HL-60 (cell line): ENCODE measurements around the gene TMEM253.

Experiments used
- CTCF ChIP-seq: IDR thresholded peaks from one replicate; pipeline ENCODE4 v1.5.1; 2011; ENCODE audit warnings: low read length, control low read depth, inconsistent platforms; ENCODE audit not compliant: insufficient read depth
- GABPA ChIP-seq: IDR thresholded peaks from 2 replicates; pipeline ENCODE4 v1.6.1; 2012; ENCODE audit warnings: low read depth
- POLR2AphosphoS5 ChIP-seq: IDR thresholded peaks from 2 replicates; pipeline ENCODE4 v1.6.1; 2012; ENCODE audit warnings: low read depth
- REST ChIP-seq: IDR thresholded peaks from 2 replicates; pipeline ENCODE4 v1.6.1; 2012; ENCODE audit warnings: low read depth; ENCODE audit not compliant: insufficient replicate concordance
- SPI1 ChIP-seq: IDR thresholded peaks from 2 replicates; pipeline ENCODE4 v1.6.1; 2012; ENCODE audit warnings: low read depth, mild to moderate bottlenecking, borderline replicate concordance

GRCh38 chr14:21100931-21101330 lies at the start of gene TMEM253:
- TF ChIP-seq POLR2AphosphoS5 (no peak), CTCF (no peak), REST (no peak), GABPA (no peak), SPI1 (no peak)
